ENCODE results near the gene SFXN5. TPM values are rescaled to one million over a fixed set of nuclear protein-coding genes. Genes with fewer than 3 reads are reported as not detected.
A peak's percentile ranks its signal among the peaks of the same experiment; 100 is the strongest.

SFXN5 gene
- total RNA-seq, 6 experiments from 2014 or later = 10.2 to 17.0 (median 14.7) TPM

GRCh38 chr2:73074110-73075069 lies 2.9 kb upstream of the SFXN5 start:
- no peak overlapping the region for H3K4me3 Mint-ChIP-seq
- TF ChIP-seq, protein P1, sequence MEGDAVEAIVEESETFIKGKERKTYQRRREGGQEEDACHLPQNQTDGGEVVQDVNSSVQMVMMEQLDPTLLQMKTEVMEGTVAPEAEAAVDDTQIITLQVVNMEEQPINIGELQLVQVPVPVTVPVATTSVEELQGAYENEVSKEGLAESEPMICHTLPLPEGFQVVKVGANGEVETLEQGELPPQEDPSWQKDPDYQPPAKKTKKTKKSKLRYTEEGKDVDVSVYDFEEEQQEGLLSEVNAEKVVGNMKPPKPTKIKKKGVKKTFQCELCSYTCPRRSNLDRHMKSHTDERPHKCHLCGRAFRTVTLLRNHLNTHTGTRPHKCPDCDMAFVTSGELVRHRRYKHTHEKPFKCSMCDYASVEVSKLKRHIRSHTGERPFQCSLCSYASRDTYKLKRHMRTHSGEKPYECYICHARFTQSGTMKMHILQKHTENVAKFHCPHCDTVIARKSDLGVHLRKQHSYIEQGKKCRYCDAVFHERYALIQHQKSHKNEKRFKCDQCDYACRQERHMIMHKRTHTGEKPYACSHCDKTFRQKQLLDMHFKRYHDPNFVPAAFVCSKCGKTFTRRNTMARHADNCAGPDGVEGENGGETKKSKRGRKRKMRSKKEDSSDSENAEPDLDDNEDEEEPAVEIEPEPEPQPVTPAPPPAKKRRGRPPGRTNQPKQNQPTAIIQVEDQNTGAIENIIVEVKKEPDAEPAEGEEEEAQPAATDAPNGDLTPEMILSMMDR (IDR thresholded peaks at IDR 0.05) = no peak
- no peaks in the 10 kb centered on the region for H3K9me3 Mint-ChIP-seq
- no peak for DNase-seq
- H3K4me1 Mint-ChIP-seq (ENCODE audit: low read depth) = peaks cover 23% of the 10 kb centered on the region
- H3K36me3 Mint-ChIP-seq (ENCODE audit: low read depth) = peaks cover 19% of the 10 kb centered on the region; the same call in 1 of the 2 replicates
- H3K27ac Mint-ChIP-seq = peak overlapping the region; percentile 18; the same call in 1 of the 2 replicates
- peaks cover 13% of the 10 kb centered on the region for H3K27me3 Mint-ChIP-seq (ENCODE audit: insufficient read depth)

DNA sequence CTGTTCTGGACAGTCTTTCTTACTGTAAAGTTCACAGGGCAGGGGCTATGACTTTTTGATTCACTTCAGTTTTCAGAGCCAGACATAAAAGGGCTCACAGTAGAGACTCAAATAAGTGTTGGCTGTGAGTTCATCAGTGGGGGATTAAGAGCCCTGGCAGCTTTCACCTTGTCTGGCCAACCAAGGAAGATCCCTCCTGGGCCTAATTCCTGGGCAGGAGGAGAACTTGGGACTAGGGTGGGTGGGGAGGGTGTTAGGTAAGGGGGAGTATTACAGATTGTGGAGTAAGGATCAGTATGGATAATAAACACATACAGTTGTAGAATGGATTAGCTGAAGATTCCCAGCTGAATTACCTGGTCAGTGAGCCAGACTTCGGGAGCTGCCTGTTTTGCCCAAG lies 904 bp upstream of the SFXN5 start:
- peak overlapping the region; percentile 88 for H3K4me3 Mint-ChIP-seq
- peaks cover 15% of the 10 kb centered on the region for H3K27me3 Mint-ChIP-seq (ENCODE audit: insufficient read depth)
- TF ChIP-seq, protein P1 (IDR thresholded peaks at IDR 0.05) = no peak
- H3K9me3 Mint-ChIP-seq = no peaks in the 10 kb centered on the region
- H3K27ac Mint-ChIP-seq = peak overlapping the region; percentile 79
- peaks cover 41% of the 10 kb centered on the region for H3K4me1 Mint-ChIP-seq (ENCODE audit: low read depth)
- DNase-seq = no peak
- H3K36me3 Mint-ChIP-seq (ENCODE audit: low read depth) = peaks cover 20% of the 10 kb centered on the region; the same call in 1 of the 2 replicates

DNA sequence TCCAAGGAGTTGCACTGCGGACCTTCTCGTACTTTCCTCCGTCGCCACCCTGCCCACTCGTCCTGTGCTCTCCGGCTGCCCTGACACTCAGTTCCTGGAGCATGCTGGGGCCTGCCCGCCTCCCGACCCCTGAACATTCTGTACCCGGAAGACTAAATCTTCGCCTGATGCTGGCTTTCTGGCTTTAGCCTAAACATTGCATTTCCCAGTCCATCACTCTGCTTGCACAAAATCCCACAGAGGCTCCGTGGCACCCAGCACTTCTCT lies 550 bp upstream of the SFXN5 start:
- Mint-ChIP-seq H3K4me1 (ENCODE audit: low read depth) (peaks cover 41% of the 10 kb centered on the region), H3K36me3 (ENCODE audit: low read depth) (peaks cover 23% of the 10 kb centered on the region; the same call in 1 of the 2 replicates), H3K27me3 (ENCODE audit: insufficient read depth) (peaks cover 15% of the 10 kb centered on the region), H3K27ac (peak overlapping the region; percentile 79), H3K4me3 (peak overlapping the region; percentile 88), H3K9me3 (no peaks in the 10 kb centered on the region)
- TF ChIP-seq, protein P1 (IDR thresholded peaks at IDR 0.05) = no peak
- no peak for DNase-seq

DNA sequence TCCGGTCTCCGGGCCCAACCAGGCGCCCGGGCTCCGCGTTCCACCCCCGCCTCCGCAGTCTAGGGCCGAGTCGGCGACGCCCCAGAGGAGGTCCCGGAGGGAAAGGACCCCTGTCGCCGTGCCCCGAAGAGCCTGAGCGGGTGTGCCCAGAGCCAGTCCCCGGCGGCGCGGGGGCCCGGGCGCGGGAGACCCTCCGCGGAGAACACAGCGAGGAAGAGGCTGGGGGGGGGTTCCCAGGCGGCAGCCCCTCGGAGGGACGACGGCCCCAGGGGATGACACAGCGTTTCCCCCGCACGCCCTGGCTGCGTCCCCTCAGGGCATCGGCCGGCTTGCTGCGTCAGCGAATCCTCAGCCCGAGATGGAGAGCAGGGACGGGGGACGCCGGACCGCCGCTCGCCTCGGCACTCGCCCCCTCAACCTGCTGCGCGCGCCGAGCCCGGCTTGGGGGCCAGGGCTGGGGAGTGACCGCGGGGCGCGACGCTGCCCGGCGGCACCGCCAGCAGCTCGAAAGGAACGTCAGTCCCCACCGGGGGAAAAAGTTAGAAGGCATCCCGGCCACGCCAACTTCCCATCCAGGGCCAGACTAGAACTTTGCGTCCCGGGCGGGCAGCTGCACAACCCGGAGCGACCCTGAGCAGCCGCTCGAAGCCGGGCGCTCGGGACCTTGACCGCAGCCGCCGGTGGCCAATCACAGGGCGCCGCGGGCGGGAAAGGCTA lies 711 bp downstream of the SFXN5 start:
- DNase-seq = no peak
- TF ChIP-seq, protein P1 (IDR thresholded peaks at IDR 0.05) = no peak
- Mint-ChIP-seq H3K4me1 (ENCODE audit: low read depth) (peaks cover 44% of the 10 kb centered on the region), H3K27ac (peak overlapping the region; percentile 79), H3K27me3 (ENCODE audit: insufficient read depth) (peaks cover 14% of the 10 kb centered on the region), H3K36me3 (ENCODE audit: low read depth) (peaks cover 30% of the 10 kb centered on the region), H3K4me3 (peak overlapping the region; percentile 88), H3K9me3 (no peaks in the 10 kb centered on the region)

DNA sequence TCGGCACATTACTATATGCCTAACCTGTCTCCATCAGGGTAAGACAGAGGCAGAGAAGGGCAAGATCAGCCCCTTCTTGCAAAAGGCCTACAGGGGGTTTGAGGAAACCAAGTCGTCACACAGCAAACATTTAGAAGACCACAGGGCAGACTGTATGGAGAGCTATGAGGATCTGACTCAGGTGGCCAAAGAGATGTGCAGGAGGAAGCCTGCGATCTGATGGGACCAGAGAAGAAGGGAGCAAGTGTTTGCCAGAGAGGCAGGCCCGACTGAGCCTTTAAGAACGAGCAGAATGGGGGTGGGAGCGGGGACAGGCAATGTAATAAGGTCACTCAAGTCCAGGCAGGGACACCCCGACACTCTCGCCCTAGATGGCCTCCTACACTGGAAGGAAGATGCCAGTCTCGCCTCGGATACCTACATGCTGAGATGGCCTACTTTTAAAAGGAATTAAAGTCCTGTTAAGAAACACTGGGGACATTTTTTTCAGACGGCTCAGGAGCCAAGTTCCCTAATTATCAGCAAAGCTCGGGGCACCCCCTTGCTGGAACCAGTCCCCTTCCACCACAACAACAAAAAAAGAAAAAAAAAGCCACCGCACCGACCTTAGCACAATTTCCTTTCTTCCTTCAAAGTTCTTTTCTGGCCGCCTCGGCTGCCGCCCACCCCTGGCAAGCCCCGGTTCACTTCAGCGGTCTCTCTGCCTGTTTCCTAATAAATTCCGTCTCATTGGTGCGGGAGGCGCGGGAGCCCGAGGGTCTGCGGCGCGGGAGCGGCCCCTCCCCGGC lies 1.5 kb downstream of the SFXN5 start:
- Mint-ChIP-seq H3K4me1 (ENCODE audit: low read depth) (peaks cover 49% of the 10 kb centered on the region), H3K27ac (peak overlapping the region; percentile 79), H3K36me3 (ENCODE audit: low read depth) (peaks cover 34% of the 10 kb centered on the region), H3K9me3 (no peaks in the 10 kb centered on the region), H3K27me3 (ENCODE audit: insufficient read depth) (peaks cover 14% of the 10 kb centered on the region), H3K4me3 (peak overlapping the region; percentile 88)
- TF ChIP-seq, protein P1 (IDR thresholded peaks at IDR 0.05) = no peak
- DNase-seq = no peak
